Stimulated activated CD4-positive, alpha-beta T cell treated with anti-CD3 and anti-CD28 coated beads, Interleukin-4, amount 100 ng/mL, for 24 hours (primary cell): ENCODE measurements around the gene SBK2.
"Not testable (repeated sequence)": the region's sequence is repeated elsewhere in the genome, so short reads cannot be mapped to it uniquely, and the experiment has no call there.

Experiments
- DNase-seq: peaks from one replicate; pipeline ENCODE4 v3.0.0-alpha.2; 2020

The SBK2 gene

DNA sequence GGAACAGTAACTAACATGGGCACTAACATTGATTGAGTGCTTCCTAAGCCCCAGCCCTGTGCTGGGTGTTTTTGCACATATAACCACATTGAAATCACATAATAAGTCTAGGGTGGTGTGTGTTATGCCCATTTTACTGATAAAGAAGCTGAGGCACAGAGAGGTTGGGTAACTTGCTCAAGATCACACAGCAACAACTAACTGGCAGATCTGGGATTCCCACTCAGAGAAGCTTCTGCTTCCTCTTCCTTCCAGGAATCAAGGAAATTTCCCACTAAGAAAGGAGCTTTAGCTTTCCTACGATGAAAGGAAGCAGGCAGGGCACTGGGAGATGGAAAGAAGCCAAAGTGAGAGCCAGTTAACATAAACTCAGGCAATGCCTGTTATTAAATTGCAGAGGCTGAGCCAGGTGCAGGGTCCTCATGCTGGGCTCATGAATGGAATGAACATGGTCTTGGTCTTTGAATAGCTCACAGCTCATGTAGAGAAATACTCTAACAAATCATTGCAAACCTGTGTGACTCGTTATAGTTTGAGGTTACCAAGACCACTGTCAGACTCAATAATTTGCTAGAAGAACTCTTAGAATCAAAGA lies 38.6 kb downstream of the SBK2 start:
- no peak for DNase-seq

DNA sequence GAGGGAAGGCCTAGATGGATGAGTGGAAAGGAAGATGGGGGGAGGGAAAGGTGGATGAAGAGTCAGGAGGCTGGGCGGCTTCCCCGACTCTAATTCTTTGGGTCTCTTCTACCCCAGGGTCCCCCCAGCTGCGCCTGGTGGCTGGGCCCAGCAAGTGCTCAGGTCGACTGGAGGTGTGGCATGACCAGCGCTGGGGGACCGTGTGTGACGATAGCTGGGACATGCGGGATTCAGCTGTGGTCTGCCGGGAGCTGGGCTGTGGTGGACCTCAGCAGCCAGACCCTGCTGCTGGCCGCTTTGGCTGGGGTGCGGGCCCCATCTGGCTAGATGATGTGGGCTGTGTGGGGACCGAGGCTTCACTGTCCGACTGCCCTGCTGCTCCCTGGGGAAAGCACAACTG lies 39.2 kb downstream of the SBK2 start:
- DNase-seq, result no peak

- not testable (repeated sequence) for DNase-seq
Observed at GRCh38 chr19:55496820-55497219, 40.1 kb downstream of the SBK2 start.

GRCh38 chr19:55495646-55496349 lies 41.1 kb downstream of the SBK2 start:
- DNase-seq, result no peak

- DNase-seq, result no peak
Observed at GRCh38 chr19:55494172-55494761, 42.7 kb downstream of the SBK2 start.

DNA sequence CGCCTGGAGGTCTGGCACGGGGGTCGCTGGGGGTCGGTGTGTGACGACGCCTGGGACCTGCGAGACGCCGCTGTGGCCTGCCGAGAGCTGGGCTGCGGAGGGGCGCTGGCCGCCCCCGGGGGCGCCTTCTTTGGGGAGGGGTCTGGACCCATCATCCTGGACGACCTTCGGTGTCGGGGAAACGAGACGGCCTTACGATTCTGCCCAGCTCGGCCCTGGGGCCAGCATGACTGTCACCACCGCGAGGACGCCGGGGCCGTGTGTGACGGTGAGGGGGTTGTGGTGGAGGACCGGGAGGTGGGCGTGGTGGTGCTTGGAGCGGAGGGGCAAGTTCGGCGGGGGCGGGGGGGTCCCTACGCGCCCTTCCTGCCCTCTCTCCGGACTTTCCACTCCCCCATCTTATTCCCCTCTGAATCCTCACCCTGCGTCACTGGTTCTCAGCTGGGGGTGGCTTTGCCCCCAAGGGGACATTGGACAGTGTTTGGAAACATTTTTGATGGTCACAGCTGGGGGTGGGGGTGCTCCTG lies 43.2 kb downstream of the SBK2 start:
- DNase-seq, result no peak

DNA sequence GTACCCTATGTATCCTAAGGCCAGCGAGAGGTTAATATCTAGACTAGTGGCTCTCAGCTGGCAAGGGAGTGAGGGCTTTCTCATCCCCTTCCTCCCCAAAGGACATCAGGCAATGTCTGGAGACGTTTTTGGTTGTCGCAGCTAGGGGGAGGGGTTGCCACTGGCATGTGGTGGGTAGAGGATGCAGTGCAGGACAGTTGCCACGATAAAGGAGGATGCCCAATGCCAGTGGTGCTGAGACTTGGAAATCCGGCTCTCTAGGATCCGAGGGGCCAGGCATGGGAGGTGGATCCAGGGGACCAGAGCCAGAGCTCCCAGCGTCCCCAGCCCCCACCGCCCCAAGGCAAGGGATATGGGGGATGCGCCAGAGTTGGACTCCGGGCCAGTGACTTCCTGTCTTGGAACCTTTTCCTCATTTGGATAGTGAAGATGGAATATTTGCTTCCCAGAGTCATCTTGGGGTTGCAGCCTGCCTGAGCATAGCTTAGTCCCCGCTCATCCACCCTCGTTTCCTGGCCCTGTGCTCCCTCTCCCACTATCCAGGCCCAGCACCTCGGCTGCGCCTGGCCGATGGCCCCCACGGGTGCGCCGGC lies 43.8 kb downstream of the SBK2 start:
- DNase-seq, result no peak

- DNase-seq, result no peak
Observed at GRCh38 chr19:55492362-55492944, 44.5 kb downstream of the SBK2 start.

DNA sequence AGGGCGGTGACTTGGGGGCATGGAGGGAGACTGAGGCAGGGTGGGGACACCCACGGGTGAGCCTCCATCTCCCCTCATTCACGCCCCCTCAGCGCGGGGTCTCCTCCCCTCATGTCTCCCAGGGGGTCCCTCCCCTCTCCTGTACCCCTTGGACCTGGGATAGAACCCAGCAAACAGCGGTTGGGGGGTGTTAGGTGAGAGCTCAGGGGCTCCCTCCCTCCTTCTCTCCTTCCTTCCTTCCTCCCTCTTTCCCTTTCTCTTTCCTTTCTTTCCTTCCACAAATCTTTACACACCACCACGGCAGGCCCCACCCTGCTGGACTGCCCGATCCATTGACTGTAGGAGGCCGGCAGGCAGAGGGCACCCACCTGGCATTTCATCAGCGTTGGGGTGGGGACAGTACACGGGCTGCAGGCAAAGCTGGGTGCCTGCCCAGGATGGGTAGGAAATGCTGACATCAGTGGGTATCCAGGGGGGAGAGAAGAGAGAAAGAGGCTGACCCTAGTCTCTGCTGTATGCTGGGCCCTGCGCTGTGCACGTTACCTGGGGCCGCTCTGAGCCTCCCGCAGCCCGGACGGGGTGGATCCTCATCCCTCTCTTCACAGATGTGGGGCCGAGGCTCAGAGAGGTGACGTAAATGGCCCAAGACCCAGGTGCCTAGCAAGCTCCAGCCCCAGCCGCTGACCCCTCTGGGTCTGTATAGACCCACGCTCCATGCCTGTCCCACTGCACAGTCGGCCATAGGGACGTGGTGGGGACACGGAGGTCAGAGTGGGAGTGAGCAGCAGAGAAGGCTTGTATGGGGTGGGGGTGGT lies 45.2 kb downstream of the SBK2 start:
- no peak for DNase-seq

GRCh38 chr19:55490478-55491432 lies 46.2 kb downstream of the SBK2 start:
- DNase-seq, result no peak

- DNase-seq, result no peak
Observed at GRCh38 chr19:55489711-55490477, 47.0 kb downstream of the SBK2 start.

DNA sequence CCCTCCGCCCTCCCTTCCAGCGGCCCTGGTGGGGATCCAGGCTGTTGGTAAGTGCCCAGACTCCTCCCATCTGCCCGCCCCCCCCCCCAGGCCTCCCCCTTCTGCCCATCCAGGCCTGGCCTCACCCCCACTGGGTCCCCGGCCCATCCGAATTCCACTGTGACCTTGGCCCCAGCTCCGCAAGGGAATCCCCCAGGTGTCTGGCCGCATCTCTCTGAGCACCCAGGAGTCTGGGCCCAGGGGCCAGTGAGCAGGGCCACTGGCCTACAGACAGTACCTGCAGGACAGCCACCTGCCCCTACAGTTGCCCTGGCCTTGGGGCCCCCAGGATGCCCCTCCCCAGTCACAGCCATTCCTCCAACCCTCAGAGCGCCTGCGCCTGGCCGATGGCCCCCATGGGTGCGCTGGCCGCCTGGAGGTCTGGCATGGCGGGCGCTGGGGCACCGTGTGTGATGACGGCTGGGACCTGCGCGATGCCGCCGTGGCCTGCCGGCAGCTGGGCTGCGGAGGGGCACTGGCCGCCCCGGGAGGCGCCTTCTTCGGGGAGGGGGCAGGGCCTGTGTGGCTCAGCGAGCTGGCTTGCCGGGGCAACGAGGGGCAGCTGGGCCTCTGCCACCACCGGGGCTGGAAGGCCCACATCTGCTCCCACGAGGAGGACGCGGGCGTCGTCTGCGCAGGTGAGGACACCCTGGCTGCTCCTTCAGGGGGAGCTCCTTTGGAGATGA lies 47.8 kb downstream of the SBK2 start:
- no peak for DNase-seq

DNA sequence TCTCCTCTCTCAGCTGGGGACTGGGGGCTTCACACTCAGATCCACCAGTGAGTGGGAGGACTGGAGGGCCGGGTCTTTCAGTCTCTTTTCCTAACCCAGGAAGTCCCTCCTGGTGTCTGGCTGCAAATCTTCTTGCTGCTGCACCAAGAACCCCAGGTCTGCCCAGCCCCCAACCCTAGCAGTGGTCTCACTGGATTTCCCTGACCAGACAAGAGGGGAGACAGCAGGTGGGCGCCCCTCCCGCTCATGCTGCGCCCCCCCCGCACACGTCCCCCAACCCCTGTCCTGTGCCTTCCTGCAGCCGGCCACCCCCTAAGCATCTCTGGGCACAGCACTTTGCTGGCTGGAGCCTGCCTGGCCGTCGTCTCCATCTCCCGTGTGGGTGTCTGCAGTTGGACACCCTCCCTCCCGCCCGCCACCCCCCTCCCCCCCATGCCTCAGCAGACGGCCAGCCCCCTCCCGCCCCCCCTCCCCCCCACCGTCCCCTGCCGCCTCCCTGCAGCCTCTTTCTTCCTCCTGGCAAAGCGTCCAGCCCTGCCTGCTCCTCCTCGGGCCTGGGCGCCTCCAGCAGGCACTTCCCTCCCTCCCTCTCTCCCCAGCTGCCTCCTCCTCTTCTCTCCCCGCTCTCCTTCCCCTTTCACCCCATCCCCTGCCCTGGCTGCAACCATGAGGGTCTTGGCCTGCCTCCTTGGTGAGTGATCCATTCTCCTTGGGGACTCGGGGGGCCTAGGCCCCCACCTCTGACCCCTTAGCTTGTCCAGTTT lies 48.8 kb downstream of the SBK2 start, which contains the start of gene SSC5D:
TSS of gene SSC5D (plus strand) at position 513 of the 764 bp plus-strand sequence. CDS start at position 667, 154 bp downstream.
- DNase-seq, result no peak

- DNase-seq, result peak; percentile 65
Observed at GRCh38 chr19:55486971-55487923, 49.7 kb downstream of the SBK2 start.

GRCh38 chr19:55486043-55486970 lies 50.6 kb downstream of the SBK2 start:
- DNase-seq, result no peak

GRCh38 chr19:55485439-55486011 lies 51.4 kb downstream of the SBK2 start:
- no peak for DNase-seq
